Measurements from ENCODE around the gene ARHGAP22.
A peak's percentile ranks its signal among the peaks of the same experiment; 100 is the strongest.
"Not testable (repeated sequence)": the region's sequence is repeated elsewhere in the genome, so short reads cannot be mapped to it uniquely, and the experiment has no call there.

The ARHGAP22 gene

GRCh38 chr10:48649349-48649944, 44.6 kb upstream of the ARHGAP22 start:
- peaks cover 0 to 2% (median 0%) of the 10 kb centered on the region in 11 experiments; a peak in 1 of 22 replicates for H4K20me1 ChIP-seq
- H3K9ac ChIP-seq, result 0 out of 22 replicates have a peak overlapping the region, but pooled peaks of 1 of the 11 experiments have one; percentile 15
- H3K4me3 ChIP-seq, result no peak overlapping the region
- peaks cover 0 to 35% (median 20%) of the 10 kb centered on the region in 11 experiments; a peak in 16 of 22 replicates for H3K27me3 ChIP-seq
- H3K36me3 ChIP-seq, result peaks cover 0 to 19% (median 0%) of the 10 kb centered on the region in 11 experiments; a peak in 4 of 22 replicates
- peak overlapping the region in 5 of 11 experiments; percentile 11 to 98 (median 42); a peak in 10 of 22 replicates for H3K4me2 ChIP-seq
- TF ChIP-seq Cebpa-rat (IDR thresholded peaks at IDR 0.05), result no peak
- H3K4me1 ChIP-seq, result peaks cover 14 to 71% (median 46%) of the 10 kb centered on the region in 10 experiments
- peak overlapping the region in 6 of 11 experiments; percentile 3 to 29 (median 18); a peak in 3 of 22 replicates for H3K27ac ChIP-seq
- 0 out of 22 replicates have a peak, but pooled peaks cover 0 to 4% (median 0%) of the 10 kb centered on the region in 11 experiments for H3K9me3 ChIP-seq (replicated peaks in 1 of 11)

- no peak overlapping the region for H3K4me3 ChIP-seq
- H3K4me2 ChIP-seq, result peak overlapping the region in 8 of 11 experiments; percentile 11 to 98 (median 30); a peak in 13 of 22 replicates
- H4K20me1 ChIP-seq, result peaks cover 0 to 2% (median 0%) of the 10 kb centered on the region in 11 experiments; a peak in 1 of 22 replicates
- H3K4me1 ChIP-seq, result peaks cover 14 to 66% (median 41%) of the 10 kb centered on the region in 10 experiments
- peaks cover 0 to 19% (median 0%) of the 10 kb centered on the region in 11 experiments; a peak in 4 of 22 replicates for H3K36me3 ChIP-seq
- peak overlapping the region in 1 of 11 experiments; percentile 17; a peak in 1 of 22 replicates for H3K27ac ChIP-seq
- no peak for TF ChIP-seq Cebpa-rat (IDR thresholded peaks at IDR 0.05)
- H3K27me3 ChIP-seq, result peaks cover 0 to 24% (median 9%) of the 10 kb centered on the region in 11 experiments; a peak in 13 of 22 replicates
- H3K9me3 ChIP-seq (replicated peaks in 1 of 11), result peaks cover 0 to 6% (median 0%) of the 10 kb centered on the region in 11 experiments; a peak in 7 of 22 replicates
- H3K9ac ChIP-seq, result peak overlapping the region in 1 of 11 experiments; percentile 38; a peak in 1 of 22 replicates
These were observed 43.5 kb upstream of the ARHGAP22 start for GRCh38 chr10:48648172-48648942.

DNA sequence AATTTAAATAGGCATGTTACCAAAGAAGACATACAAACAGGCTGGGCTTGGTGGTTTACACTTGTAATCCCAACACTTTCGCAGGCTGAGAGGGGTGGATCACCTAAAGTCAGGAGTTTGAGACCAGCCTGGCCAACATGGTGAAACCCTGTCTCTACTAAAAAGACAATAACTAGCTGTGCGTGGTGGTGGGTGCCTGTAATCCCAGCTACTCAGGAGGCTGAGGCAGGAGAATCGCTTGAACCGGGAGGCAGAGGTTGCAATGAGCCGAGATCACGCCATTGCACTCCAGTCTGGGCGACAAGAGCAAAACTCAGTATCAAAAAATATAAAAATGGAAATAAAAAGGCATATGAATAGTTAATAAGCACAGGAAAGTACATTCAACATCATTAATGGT, 42.2 kb upstream of the ARHGAP22 start:
- H3K9me3 ChIP-seq (replicated peaks in 1 of 11), result peaks cover 0 to 11% (median 3%) of the 10 kb centered on the region in 11 experiments; a peak in 10 of 22 replicates

DNA sequence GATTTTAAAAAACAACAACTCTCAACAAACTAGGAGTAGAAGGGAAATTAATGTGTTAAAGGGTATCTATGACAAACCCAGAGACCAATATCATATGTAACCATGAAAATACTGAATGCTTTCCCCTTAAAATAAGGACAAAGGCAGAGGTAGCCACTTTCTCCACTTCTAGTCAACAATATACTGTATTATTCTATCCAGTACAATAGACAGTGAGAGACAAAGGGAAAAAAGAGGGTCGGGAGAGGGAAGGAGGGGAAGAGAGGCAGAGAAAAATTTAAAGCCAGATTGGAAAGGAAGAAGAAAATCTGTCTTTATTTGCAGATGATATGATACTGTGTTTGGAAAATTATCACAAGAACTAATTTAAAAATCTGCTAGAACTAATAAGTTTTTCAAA, 40.7 kb upstream of the ARHGAP22 start:
- Histone ChIP-seq H3K27me3 (peaks cover 0 to 9% (median 0%) of the 10 kb centered on the region in 11 experiments; a peak in 3 of 22 replicates), H3K9me3 (replicated peaks in 1 of 11) (peaks cover 14 to 26% (median 17%) of the 10 kb centered on the region in 11 experiments; a peak in 18 of 22 replicates), H3K9ac (no peak overlapping the region), H4K20me1 (no peaks in the 10 kb centered on the region), H3K27ac (no peak overlapping the region; a peak in 1 of 22 replicates), H3K4me2 (no peak overlapping the region), H3K4me3 (no peak overlapping the region), H3K4me1 (peaks cover 0 to 41% (median 14%) of the 10 kb centered on the region in 10 experiments; a peak in 13 of 20 replicates), H3K36me3 (peaks cover 0 to 19% (median 0%) of the 10 kb centered on the region in 11 experiments; a peak in 4 of 22 replicates)
- no peak for TF ChIP-seq Cebpa-rat (IDR thresholded peaks at IDR 0.05)

More for the DNA sequence above, 42.2 kb upstream of the ARHGAP22 start:
- H3K27me3 ChIP-seq, result peaks cover 0 to 13% (median 0%) of the 10 kb centered on the region in 11 experiments; a peak in 3 of 22 replicates
- H4K20me1 ChIP-seq, H3K9ac ChIP-seq, H3K4me2 ChIP-seq, H3K4me3 ChIP-seq, H3K27ac ChIP-seq: not testable (repeated sequence)
- peaks cover 10 to 53% (median 28%) of the 10 kb centered on the region in 10 experiments for H3K4me1 ChIP-seq
- H3K36me3 ChIP-seq, result peaks cover 0 to 19% (median 0%) of the 10 kb centered on the region in 11 experiments; a peak in 4 of 22 replicates

GRCh38 chr10:48641099-48641690, 36.3 kb upstream of the ARHGAP22 start:
- H3K27ac ChIP-seq, H3K4me3 ChIP-seq, H3K9ac ChIP-seq, H4K20me1 ChIP-seq, H3K36me3 ChIP-seq, H3K27me3 ChIP-seq: not testable (repeated sequence)
- Histone ChIP-seq H3K9me3 (replicated peaks in 1 of 11) (peaks cover 19 to 36% (median 22%) of the 10 kb centered on the region in 11 experiments; a peak in 19 of 22 replicates), H3K4me2 (peak overlapping the region in 1 of 11 experiments; percentile 85; a peak in 1 of 22 replicates), H3K4me1 (peaks cover 6 to 57% (median 32%) of the 10 kb centered on the region in 10 experiments)

DNA sequence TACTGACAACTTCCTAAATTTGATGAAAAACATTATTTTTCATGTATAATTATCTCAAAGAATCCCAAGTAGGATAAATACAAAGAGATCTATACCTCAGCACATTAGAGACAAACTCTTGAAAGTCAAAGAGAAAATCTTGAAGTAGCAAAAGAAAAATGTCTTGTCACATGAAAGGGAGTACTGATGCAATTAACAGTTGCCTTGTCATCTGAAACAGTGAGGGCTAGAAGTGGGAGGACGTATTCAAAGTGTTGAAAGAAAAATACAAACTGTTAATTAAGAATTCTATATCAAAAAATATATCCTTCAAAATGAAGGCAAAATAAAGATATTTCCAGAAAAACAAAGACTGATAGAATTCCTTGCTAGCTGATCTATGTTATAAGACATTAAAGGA, 35.5 kb upstream of the ARHGAP22 start:
- peaks cover 0 to 5% (median 0%) of the 10 kb centered on the region in 11 experiments; a peak in 1 of 22 replicates for H3K36me3 ChIP-seq
- H3K4me2 ChIP-seq, result peak overlapping the region in 6 of 11 experiments; percentile 33 to 92 (median 86); a peak in 11 of 22 replicates
- peaks cover 0 to 16% (median 0%) of the 10 kb centered on the region in 11 experiments; a peak in 4 of 22 replicates for H3K27me3 ChIP-seq
- peak overlapping the region in 7 of 11 experiments; percentile 42 to 76 (median 69); a peak in 11 of 22 replicates for H3K27ac ChIP-seq
- no peak for TF ChIP-seq Cebpa-rat (IDR thresholded peaks at IDR 0.05)
- peaks cover 19 to 36% (median 22%) of the 10 kb centered on the region in 11 experiments; a peak in 19 of 22 replicates for H3K9me3 ChIP-seq (replicated peaks in 1 of 11)
- peak overlapping the region in 1 of 10 experiments; percentile 15; a peak in 1 of 20 replicates for H3K4me3 ChIP-seq
- H3K4me1 ChIP-seq, result peaks cover 15 to 66% (median 41%) of the 10 kb centered on the region in 10 experiments
- peak overlapping the region in 4 of 11 experiments; percentile 46 to 60 (median 56); a peak in 6 of 22 replicates for H3K9ac ChIP-seq
- no peaks in the 10 kb centered on the region for H4K20me1 ChIP-seq

DNA sequence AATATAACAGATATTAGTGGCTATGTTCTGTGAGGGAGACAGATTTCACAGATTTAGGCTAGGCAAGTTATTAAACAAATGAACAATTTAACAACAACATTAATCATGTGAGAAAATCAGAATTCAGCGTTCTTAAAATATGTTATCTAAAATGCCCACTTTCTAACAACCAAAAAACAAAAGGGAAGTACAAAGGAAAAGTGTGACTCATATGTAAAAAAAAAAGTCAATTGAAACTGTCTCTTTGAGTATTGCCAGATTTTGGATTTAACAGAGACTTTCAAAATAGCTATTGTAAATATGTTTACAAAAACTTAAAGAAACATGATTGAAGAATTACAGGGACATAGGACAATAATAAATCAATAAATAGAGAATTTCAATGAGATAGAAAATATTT, 34.8 kb upstream of the ARHGAP22 start:
- peak overlapping the region in 9 of 11 experiments; percentile 8 to 76 (median 67); a peak in 16 of 22 replicates for H3K27ac ChIP-seq
- H3K4me1 ChIP-seq, result peaks cover 22 to 72% (median 48%) of the 10 kb centered on the region in 10 experiments
- H4K20me1 ChIP-seq, result no peaks in the 10 kb centered on the region
- peak overlapping the region in 8 of 11 experiments; percentile 43 to 92 (median 77); a peak in 16 of 22 replicates for H3K4me2 ChIP-seq
- no peak for TF ChIP-seq Cebpa-rat (IDR thresholded peaks at IDR 0.05)
- H3K4me3 ChIP-seq, result peak overlapping the region in 2 of 10 experiments; percentile 15 to 19; a peak in 1 of 20 replicates
- H3K36me3 ChIP-seq, result peaks cover 0 to 5% (median 0%) of the 10 kb centered on the region in 11 experiments; a peak in 1 of 22 replicates
- peaks cover 0 to 16% (median 0%) of the 10 kb centered on the region in 11 experiments; a peak in 4 of 22 replicates for H3K27me3 ChIP-seq
- peaks cover 19 to 36% (median 22%) of the 10 kb centered on the region in 11 experiments; a peak in 19 of 22 replicates for H3K9me3 ChIP-seq (replicated peaks in 1 of 11)
- H3K9ac ChIP-seq, result peak overlapping the region in 4 of 11 experiments; percentile 48 to 60 (median 56); a peak in 8 of 22 replicates
